Measurements from ENCODE around the gene ARRDC4.

ARRDC4 gene

GRCh38 chr15:98000249-98001203 lies 40.0 kb downstream of the ARRDC4 start:
- no peak for DNase-seq

- no peak for DNase-seq
These were observed 41.2 kb downstream of the ARRDC4 start for GRCh38 chr15:98001663-98002194.

GRCh38 chr15:98002419-98002818 lies 41.9 kb downstream of the ARRDC4 start:
- DNase-seq: no peak

GRCh38 chr15:98002866-98003265 lies 42.4 kb downstream of the ARRDC4 start:
- DNase-seq: no peak

GRCh38 chr15:98003518-98003917 lies 43.0 kb downstream of the ARRDC4 start:
- DNase-seq: no peak

GRCh38 chr15:98003996-98004395 lies 43.5 kb downstream of the ARRDC4 start:
- DNase-seq: no peak

- no peak for DNase-seq
These were observed 45.2 kb downstream of the ARRDC4 start for GRCh38 chr15:98005659-98006058.

- DNase-seq: no peak
These were observed 48.7 kb downstream of the ARRDC4 start for GRCh38 chr15:98009169-98009568.

GRCh38 chr15:98009971-98010370 lies 49.5 kb downstream of the ARRDC4 start:
- no peak for DNase-seq

GRCh38 chr15:98012354-98012753 lies 51.9 kb downstream of the ARRDC4 start:
- no peak for DNase-seq

GRCh38 chr15:98013631-98014030 lies 53.1 kb downstream of the ARRDC4 start:
- no peak for DNase-seq

GRCh38 chr15:98017150-98017964 lies 56.9 kb downstream of the ARRDC4 start:
- DNase-seq: no peak

- DNase-seq: no peak
These were observed 58.4 kb downstream of the ARRDC4 start for GRCh38 chr15:98018761-98019351.
